GM12878 (cell line): ENCODE measurements around the gene CAMK2G. TPM values are rescaled to one million over a fixed set of nuclear protein-coding genes. Genes with fewer than 3 reads are reported as not detected.
A peak's percentile ranks its signal among the peaks of the same experiment; 100 is the strongest.

Source experiments
- BCL11A ChIP-seq: IDR thresholded peaks from 2 replicates; pipeline ENCODE4 v1.6.1; 2011; ENCODE audit warnings: low read depth, low read length
- BHLHE40 ChIP-seq, 2 experiments: fragments of 450-650 bp in 1 of 2; IDR thresholded peaks; 2 replicates each; pipeline ENCODE4 v1.6.1; 2011 to 2017; ENCODE audit warnings: low read depth in 2 of 2, borderline replicate concordance in 1 of 2, improper control_type of control experiment in 1 of 2, low read length in 1 of 2, mild to moderate bottlenecking in 1 of 2
- BMI1 ChIP-seq: fragments of 450-650 bp; IDR thresholded peaks from 2 replicates; pipeline ENCODE4 v1.6.1; 2016; ENCODE audit warnings: mild to moderate bottlenecking, moderate library complexity, borderline replicate concordance
- BRCA1 ChIP-seq: IDR thresholded peaks from 2 replicates; pipeline ENCODE4 v1.6.1; 2011; ENCODE audit warnings: low read depth, low read length, improper control_type of control experiment
- CBX5 ChIP-seq: sonication (generic); IDR thresholded peaks from 2 replicates; pipeline ENCODE4 v1.6.1; 2016; ENCODE audit warnings: low read depth, moderate library complexity, mild to moderate bottlenecking, inconsistent platforms
- EED ChIP-seq: sonication (generic); IDR thresholded peaks from 2 replicates; pipeline ENCODE4 v1.6.1; 2016; ENCODE audit warnings: antibody characterized with exemption, low read depth
- ESRRA ChIP-seq: IDR thresholded peaks from 2 replicates; pipeline ENCODE4 v1.6.1; 2012; ENCODE audit warnings: mild to moderate bottlenecking, low read length, improper control_type of control experiment
- GATAD2B ChIP-seq: fragments of 450-650 bp; conservative IDR thresholded peaks from 2 replicates; pipeline ENCODE4 v1.6.1; 2017; ENCODE audit warnings: low read depth, mild to moderate bottlenecking, moderate library complexity
- IKZF2 ChIP-seq, 2 experiments: fragments of 450-650 bp; IDR thresholded peaks; 2 replicates each; pipeline ENCODE4 v1.6.1; 2017; ENCODE audit warnings: mild to moderate bottlenecking in 2 of 2, moderate library complexity in 2 of 2
- KLF5 ChIP-seq: fragments of 450-650 bp; IDR thresholded peaks from 2 replicates; pipeline ENCODE4 v1.6.1; 2014; ENCODE audit warnings: mild to moderate bottlenecking; ENCODE audit not compliant: partially characterized antibody
- LARP7 ChIP-seq: fragments of 450-650 bp; IDR thresholded peaks from 2 replicates; pipeline ENCODE4 v1.6.1; 2017; ENCODE audit warnings: mild to moderate bottlenecking
- MTA2 ChIP-seq: fragments of 450-650 bp; IDR thresholded peaks from 2 replicates; pipeline ENCODE4 v1.6.1; 2016; ENCODE audit warnings: low read depth, mild to moderate bottlenecking, moderate library complexity
- RCOR1 ChIP-seq: conservative IDR thresholded peaks from 2 replicates; pipeline ENCODE4 v1.6.1; 2012; ENCODE audit warnings: low read depth, low read length, improper control_type of control experiment
- SREBF2 ChIP-seq: IDR thresholded peaks from 2 replicates; pipeline ENCODE4 v1.6.1; 2012; ENCODE audit warnings: mild to moderate bottlenecking, low read length
- STAT3 ChIP-seq: IDR thresholded peaks from 2 replicates; pipeline ENCODE4 v1.6.1; 2011; ENCODE audit warnings: low read depth, low read length, improper control_type of control experiment
- TCF3 ChIP-seq: IDR thresholded peaks from 2 replicates; pipeline ENCODE4 v1.6.1; 2012; ENCODE audit warnings: low read depth, mild to moderate bottlenecking, low read length, borderline replicate concordance; ENCODE audit not compliant: insufficient read depth
- WRNIP1 ChIP-seq: IDR thresholded peaks from 2 replicates; pipeline ENCODE4 v1.6.1; 2011; ENCODE audit warnings: low read depth, low read length, improper control_type of control experiment, borderline replicate concordance
- YY1 ChIP-seq: IDR thresholded peaks from 2 replicates; pipeline ENCODE4 v1.6.1; 2011; ENCODE audit warnings: low read depth, mild to moderate bottlenecking, low read length
- polyA plus RNA-seq, 11 experiments: library from polyadenylated mRNA; depleted of rRNA in 4 of 11; unstranded in 6 of 11; stranded (reverse) in 5 of 11; fragments of >200 nt; fragmentation: Nextera tagmentation in 4 of 11; fragmentation: Illumina TruSeq in 1 of 11; extraction: Ambion mirVana in 4 of 11; extraction: Trizol in 1 of 11; gene quantifications; 1 replicate in 1 of 11; 2 replicates in 10 of 11; pipeline versions ENCODE4 v1.2.1 to v1.2.3, GENCODE V29; 2011 to 2016; ENCODE audit warnings: inconsistent platforms in 2 of 11, missing spikeins in 2 of 11, low read depth in 1 of 11
- total RNA-seq, 4 experiments: library from RNA; depleted of rRNA in 3 of 4; stranded (reverse); fragments of >200 nt in 3 of 4; fragmentation: Illumina TruSeq in 1 of 4; extraction: Trizol in 1 of 4; gene quantifications; 2 replicates each; pipeline versions ENCODE4 v1.2.1 to v1.2.3, GENCODE V29; 2013 to 2021
- TF ChIP-seq, protein P1 (sequence below): fragments of 450-650 bp; IDR thresholded peaks from 2 replicates; pipeline ENCODE4 v1.6.1; 2016; ENCODE audit warnings: mild to moderate bottlenecking
- TF ChIP-seq, protein P2 (sequence below): fragments of 450-650 bp; IDR thresholded peaks from 2 replicates; pipeline ENCODE4 v1.6.1; 2017; ENCODE audit warnings: mild to moderate bottlenecking, low read depth, inconsistent platforms; ENCODE audit not compliant: poor library complexity, severe bottlenecking
- TF ChIP-seq, protein P3 (sequence below): fragments of 450-650 bp; IDR thresholded peaks from 2 replicates; pipeline ENCODE4 v1.6.1; 2017; ENCODE audit warnings: antibody characterized with exemption, mild to moderate bottlenecking, moderate library complexity

The CAMK2G gene
- total and polyA plus RNA-seq, 10 of the 15 experiments (the other 5 are each of a cell fraction or from before 2014, with no cell fraction given), result 5.5 to 24.3 (median 16.9) TPM

DNA sequence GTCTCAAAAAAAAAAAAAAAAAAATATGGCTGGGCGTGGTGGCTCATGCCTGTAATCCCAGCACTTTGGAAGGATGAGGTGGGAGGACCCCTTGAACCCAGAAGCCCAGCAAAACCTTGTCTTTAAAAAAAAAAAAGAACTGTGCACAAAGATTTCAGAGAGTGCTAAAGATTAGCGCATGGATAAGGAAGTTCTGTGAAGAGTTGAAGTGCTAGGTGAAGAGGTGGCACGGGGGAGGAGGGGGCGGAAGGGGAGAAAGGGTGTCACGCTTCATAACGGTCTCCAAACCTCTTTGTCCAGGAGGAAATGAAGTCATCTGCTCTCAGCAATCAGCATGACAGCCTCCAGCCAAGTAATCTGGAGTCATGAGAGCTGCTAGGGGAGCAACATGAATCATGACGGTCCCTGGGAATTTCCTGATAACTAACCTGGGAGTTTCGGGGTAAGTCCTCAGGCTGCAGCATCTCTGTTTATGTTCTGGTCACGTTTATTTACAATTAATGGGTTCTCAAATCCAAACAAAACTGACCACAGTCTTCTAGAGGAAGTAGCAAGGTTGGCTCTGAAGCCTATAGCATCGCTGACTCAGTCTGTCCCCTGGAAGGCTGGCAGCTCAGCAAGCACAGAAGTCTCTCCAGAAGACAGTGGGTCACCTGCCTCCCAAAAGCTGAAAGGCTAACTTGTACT, 34.6 kb upstream of the CAMK2G start (continued):
- TF ChIP-seq BMI1 (no peak), BCL11A (0 out of 2 replicates have a peak, but pooled peaks have one; percentile 35), IKZF2 (IDR thresholded peaks at IDR 0.05) (peak; percentile 82 to 83), WRNIP1 (no peak), MTA2 (peak; percentile 22; the same call in 1 of the 2 replicates), ESRRA (no peak), KLF5 (no peak), YY1 (no peak), EED (peak; percentile 94), RCOR1 (no peak), GATAD2B (peak; percentile 51), CBX5 (no peak), BHLHE40 (IDR thresholded peaks at IDR 0.05; ENCODE audit: borderline replicate concordance in 1 of 2, low read depth in 2 of 2, low read length in 1 of 2) (peak; percentile 85 to 90), SREBF2 (no peak), BRCA1 (no peak), TCF3 (no peak), STAT3 (no peak), LARP7 (no peak)
- TF ChIP-seq, protein P1, sequence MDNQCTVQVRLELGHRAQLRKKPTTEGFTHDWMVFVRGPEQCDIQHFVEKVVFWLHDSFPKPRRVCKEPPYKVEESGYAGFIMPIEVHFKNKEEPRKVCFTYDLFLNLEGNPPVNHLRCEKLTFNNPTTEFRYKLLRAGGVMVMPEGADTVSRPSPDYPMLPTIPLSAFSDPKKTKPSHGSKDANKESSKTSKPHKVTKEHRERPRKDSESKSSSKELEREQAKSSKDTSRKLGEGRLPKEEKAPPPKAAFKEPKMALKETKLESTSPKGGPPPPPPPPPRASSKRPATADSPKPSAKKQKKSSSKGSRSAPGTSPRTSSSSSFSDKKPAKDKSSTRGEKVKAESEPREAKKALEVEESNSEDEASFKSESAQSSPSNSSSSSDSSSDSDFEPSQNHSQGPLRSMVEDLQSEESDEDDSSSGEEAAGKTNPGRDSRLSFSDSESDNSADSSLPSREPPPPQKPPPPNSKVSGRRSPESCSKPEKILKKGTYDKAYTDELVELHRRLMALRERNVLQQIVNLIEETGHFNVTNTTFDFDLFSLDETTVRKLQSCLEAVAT, result peak; percentile 51; the same call in 1 of the 2 replicates
- TF ChIP-seq, protein P2, sequence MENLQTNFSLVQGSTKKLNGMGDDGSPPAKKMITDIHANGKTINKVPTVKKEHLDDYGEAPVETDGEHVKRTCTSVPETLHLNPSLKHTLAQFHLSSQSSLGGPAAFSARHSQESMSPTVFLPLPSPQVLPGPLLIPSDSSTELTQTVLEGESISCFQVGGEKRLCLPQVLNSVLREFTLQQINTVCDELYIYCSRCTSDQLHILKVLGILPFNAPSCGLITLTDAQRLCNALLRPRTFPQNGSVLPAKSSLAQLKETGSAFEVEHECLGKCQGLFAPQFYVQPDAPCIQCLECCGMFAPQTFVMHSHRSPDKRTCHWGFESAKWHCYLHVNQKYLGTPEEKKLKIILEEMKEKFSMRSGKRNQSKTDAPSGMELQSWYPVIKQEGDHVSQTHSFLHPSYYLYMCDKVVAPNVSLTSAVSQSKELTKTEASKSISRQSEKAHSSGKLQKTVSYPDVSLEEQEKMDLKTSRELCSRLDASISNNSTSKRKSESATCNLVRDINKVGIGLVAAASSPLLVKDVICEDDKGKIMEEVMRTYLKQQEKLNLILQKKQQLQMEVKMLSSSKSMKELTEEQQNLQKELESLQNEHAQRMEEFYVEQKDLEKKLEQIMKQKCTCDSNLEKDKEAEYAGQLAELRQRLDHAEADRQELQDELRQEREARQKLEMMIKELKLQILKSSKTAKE, result peak; percentile 56
- TF ChIP-seq, protein P3, sequence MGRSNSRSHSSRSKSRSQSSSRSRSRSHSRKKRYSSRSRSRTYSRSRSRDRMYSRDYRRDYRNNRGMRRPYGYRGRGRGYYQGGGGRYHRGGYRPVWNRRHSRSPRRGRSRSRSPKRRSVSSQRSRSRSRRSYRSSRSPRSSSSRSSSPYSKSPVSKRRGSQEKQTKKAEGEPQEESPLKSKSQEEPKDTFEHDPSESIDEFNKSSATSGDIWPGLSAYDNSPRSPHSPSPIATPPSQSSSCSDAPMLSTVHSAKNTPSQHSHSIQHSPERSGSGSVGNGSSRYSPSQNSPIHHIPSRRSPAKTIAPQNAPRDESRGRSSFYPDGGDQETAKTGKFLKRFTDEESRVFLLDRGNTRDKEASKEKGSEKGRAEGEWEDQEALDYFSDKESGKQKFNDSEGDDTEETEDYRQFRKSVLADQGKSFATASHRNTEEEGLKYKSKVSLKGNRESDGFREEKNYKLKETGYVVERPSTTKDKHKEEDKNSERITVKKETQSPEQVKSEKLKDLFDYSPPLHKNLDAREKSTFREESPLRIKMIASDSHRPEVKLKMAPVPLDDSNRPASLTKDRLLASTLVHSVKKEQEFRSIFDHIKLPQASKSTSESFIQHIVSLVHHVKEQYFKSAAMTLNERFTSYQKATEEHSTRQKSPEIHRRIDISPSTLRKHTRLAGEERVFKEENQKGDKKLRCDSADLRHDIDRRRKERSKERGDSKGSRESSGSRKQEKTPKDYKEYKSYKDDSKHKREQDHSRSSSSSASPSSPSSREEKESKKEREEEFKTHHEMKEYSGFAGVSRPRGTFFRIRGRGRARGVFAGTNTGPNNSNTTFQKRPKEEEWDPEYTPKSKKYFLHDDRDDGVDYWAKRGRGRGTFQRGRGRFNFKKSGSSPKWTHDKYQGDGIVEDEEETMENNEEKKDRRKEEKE, result no peak
